Measurements from ENCODE around the gene IGDCC3.

Gene IGDCC3

DNA sequence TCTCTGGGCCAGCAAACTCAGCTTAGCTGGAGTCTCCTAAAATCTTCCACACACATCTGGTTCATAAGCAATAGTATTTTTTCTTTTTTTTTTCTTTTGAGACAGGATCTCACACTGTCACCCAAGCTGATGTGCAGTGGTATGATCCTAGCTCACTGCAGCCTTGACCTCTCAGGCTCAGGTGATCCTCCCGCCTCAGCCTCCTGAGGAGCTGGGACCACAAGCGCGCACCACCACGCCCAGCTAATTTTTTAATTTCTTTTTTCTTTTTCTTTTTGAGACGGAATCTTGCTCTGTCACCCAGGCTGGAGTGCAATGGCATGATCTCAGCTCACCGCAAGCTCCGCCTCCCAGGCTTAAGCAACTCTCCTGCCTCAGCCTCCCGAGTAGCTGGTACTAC, 39.0 kb downstream of the IGDCC3 start:
- no peak for DNase-seq (ENCODE audit: low spot score)
- TF ChIP-seq, protein P1, sequence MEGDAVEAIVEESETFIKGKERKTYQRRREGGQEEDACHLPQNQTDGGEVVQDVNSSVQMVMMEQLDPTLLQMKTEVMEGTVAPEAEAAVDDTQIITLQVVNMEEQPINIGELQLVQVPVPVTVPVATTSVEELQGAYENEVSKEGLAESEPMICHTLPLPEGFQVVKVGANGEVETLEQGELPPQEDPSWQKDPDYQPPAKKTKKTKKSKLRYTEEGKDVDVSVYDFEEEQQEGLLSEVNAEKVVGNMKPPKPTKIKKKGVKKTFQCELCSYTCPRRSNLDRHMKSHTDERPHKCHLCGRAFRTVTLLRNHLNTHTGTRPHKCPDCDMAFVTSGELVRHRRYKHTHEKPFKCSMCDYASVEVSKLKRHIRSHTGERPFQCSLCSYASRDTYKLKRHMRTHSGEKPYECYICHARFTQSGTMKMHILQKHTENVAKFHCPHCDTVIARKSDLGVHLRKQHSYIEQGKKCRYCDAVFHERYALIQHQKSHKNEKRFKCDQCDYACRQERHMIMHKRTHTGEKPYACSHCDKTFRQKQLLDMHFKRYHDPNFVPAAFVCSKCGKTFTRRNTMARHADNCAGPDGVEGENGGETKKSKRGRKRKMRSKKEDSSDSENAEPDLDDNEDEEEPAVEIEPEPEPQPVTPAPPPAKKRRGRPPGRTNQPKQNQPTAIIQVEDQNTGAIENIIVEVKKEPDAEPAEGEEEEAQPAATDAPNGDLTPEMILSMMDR (IDR thresholded peaks at IDR 0.05; ENCODE audit: extremely low read depth, missing control alignments), result no peak

DNA sequence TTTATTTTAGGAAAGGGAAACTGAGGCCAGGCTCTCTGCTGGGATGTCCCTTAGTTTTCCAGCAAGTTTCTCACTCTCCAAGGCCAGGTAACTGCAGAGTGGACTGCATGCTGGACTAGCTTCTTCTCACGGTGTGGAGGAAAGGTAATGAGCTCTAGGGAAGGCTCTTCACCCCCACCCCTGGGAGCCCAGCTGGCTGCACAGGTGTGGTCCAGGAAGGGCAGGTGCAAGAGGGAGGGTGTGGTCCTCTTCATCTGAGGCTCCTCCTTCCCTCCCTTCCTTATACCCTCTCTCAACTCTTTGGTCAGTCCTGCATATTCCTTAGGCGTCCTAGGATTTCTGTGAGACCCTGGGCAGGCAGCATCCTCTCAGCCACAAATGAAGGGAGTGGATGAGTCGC, 39.4 kb downstream of the IGDCC3 start:
- TF ChIP-seq, protein P1 (IDR thresholded peaks at IDR 0.05; ENCODE audit: extremely low read depth, missing control alignments), result no peak
- no peak for DNase-seq (ENCODE audit: low spot score)

DNA sequence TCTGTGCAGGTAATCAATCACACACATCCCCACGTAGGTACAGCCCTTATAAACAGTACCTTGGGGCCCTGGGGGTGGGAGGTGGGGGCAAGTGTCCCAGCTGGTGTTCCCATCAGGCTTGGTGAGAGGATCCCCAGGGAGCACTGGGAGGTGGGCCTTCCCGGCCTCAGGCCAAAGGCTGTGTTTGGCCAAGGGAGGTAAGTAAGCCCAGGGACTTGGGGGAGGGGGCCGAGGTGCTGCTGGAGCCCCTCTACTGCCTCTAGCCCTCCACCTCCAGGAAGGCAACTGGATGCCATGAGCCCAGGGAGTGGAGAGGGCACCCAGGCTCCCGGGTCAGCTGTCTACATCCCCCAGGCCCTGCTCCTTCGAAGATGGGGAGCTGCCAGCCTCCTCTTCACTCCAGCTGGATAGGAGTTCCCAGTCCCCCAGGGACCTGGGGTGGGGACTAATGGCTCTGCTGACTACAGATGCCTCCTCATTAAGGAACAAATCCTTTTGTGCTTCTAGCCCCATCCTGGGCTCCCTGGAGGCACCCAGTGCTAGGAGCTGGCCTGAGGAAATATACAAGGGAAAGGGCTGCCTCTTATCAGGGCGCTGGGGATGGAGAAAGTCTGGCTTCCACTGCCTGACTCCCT, 40.2 kb downstream of the IGDCC3 start:
- no peak for DNase-seq (ENCODE audit: low spot score)
- TF ChIP-seq, protein P1 (IDR thresholded peaks at IDR 0.05; ENCODE audit: extremely low read depth, missing control alignments), result no peak

DNA sequence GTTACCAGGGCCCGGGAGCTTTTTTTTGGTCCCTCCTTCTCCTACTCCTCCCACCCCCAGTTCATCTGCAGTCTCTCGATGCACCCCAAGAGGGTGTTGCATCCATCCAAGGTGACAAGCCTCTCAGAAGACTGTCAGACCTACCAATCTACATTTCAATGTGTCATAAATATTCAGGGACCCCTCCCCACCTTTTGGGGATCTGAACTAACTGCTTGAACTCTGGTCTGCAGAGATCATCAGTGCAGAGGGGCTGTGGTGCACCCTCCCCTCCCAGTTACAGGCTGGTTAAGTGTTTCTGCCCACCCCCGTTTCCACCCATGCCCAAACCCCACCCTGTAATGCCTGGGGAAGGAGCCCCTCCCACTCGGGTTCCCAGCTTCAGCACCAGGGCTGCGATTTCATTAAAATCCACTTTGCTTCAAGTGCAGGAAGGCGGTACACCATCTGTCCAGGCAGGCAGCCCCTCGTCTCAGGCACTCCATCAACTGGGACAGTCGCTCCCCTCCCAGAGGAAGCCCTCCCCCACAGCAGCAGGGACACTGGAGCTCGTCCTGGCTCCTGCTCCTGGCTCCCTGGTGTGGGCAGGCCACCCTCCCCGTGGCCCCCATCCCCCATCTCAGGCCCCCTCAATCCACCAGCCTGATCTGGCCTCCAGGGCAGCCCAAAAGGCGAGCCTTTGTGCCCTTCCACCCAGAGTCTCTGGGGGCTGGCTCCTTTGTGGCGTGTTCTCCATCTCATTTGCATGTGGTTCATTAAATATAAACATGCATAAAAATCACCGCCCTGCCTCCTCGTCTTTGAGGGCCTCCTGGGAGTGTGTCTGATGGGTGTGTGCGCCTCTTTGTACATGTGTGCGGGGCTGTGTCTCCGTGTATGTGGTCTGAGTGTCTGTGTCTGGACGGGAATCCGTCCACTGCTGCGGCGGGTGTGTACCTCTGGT, 41.0 kb downstream of the IGDCC3 start:
- DNase-seq (ENCODE audit: low spot score), result no peak
- TF ChIP-seq, protein P1 (IDR thresholded peaks at IDR 0.05; ENCODE audit: extremely low read depth, missing control alignments), result no peak

DNA sequence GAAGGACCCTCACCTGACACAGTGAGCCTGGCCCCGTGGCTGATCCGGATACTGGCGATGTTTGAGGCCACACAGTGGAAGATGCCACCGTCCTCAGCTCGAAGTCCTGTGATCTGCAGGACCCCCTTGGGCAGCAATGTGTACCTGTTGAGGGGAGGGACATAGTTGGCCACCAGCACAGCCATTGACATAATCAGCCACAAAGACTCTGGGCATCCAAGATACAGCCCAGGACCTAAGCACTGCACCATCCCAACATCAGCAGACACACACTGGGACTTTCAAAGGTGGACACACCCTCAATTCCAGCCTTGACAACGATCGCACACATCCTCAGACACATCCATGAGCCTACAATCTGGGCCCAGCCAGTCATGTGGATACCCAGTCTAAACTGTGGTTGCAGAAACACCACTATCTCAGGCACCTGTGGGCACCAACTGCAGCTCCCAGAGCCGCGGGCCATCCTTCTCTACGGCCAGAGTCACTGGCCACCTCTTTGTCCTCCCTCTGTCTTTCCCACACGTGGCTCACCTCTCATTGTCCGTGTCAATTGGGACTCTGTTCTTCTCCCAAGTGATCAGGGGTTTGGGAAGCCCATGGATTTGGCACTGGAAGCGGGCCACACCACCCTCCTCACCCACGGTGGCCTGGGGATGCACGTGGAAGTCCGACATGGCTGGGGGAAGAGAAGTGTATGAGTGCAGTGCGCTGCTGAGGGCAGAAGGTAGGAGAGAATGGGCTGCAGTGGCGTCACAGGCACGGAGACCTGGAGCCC, 42.3 kb downstream of the IGDCC3 start:
- TF ChIP-seq, protein P1 (IDR thresholded peaks at IDR 0.05; ENCODE audit: extremely low read depth, missing control alignments), result no peak
- no peak for DNase-seq (ENCODE audit: low spot score)

DNA sequence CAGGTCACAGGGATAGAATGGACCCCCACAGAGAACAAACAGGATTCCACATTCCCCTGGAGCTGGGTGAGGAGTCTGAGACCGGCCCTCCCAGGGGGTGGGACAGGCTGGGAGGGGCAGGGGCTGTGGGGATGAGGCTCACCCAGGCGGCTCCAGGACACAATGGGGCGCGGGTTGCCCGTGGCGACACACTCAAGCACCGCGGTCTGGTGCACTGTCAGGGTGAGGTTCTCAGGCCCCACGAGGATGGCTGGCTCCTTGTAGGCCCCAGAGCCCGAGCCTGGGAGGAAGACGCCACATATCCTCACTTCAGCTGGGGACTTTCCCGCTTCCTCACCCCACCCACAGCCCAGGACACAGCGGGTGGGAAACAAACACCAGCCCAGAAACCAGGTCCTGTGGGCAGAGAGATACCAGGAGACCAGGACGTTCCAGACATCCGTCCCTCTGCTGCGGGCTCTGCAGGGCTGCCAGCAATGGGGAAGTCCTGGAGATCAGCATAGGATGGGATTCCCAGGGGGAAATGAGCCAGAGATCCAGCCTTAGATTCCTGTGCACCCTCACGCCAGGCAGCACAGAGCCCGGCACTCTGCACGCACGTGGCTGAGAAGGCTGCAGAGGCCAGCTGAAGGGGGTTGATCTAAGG, 43.1 kb downstream of the IGDCC3 start:
- DNase-seq (ENCODE audit: low spot score), result no peak
- TF ChIP-seq, protein P1 (IDR thresholded peaks at IDR 0.05; ENCODE audit: extremely low read depth, missing control alignments), result no peak

Data from GM20000 (cell line).